ENCODE measurements around the gene EXPH5. TPM values are rescaled to one million over a fixed set of nuclear protein-coding genes. Genes with fewer than 3 reads are reported as not detected.

Gene EXPH5
- total and polyA plus RNA-seq, 2 donors (not counting 1 experiment from before 2014, with no cell fraction given): 0.12 to 0.37 TPM

DNA sequence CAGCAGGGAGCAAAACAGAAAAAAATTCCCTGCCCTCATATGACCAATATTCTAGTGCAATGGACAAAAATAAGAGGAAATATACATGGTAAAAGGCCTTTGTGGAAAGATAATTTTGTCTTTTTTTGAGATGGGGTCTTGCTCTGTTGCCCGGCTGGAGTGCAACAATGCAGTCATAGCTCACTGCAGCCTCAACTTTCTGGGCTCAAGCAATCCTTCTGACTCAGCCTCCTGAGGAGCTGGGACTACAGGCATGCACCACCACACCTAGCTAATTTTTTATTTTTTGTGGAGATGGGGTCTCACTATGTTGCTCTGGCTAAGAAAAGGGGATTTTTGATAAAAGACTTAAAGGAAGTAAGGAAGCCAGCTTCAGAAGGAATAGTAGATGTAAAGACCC, 45.6 kb upstream of the EXPH5 start:
- Mint-ChIP-seq H3K27ac (no peak overlapping the region), H3K4me1 (no peaks in the 10 kb centered on the region), H3K27me3 (peaks cover 32% of the 10 kb centered on the region), H3K4me3 (no peak overlapping the region), H3K9me3 (ENCODE audit: insufficient read depth) (no peaks in the 10 kb centered on the region)
- Histone ChIP-seq H2AFZ (ENCODE audit: insufficient read depth, low read depth, low read length, poor library complexity, severe bottlenecking) (no peak overlapping the region), H3K4me2 (replicated peaks; ENCODE audit: low read depth, low read length, poor library complexity, severe bottlenecking) (no peak overlapping the region), H3K36me3 (replicated peaks in 1 of 2; ENCODE audit: control extremely low read depth in 1 of 2, control insufficient read depth in 1 of 2, extremely low read depth in 1 of 2, insufficient read depth in 2 of 2, low read length in 1 of 2) (no peaks in the 10 kb centered on the region), H3K27me3 (replicated peaks in 1 of 4; ENCODE audit: control extremely low read depth in 1 of 4, control insufficient read depth in 3 of 4, insufficient read depth in 4 of 4, low read length in 3 of 4) (peaks cover 0 to 12% (median 5%) of the 10 kb centered on the region in 4 experiments), H3K79me2 (ENCODE audit: control insufficient read depth, insufficient read depth, low read length) (no peaks in the 10 kb centered on the region), H4K20me1 (ENCODE audit: control insufficient read depth, insufficient read depth, low read length, poor library complexity, severe bottlenecking) (no peaks in the 10 kb centered on the region), H3K27ac (ENCODE audit: low read length in 2 of 2) (no peak overlapping the region), H3K4me1 (ENCODE audit: control insufficient read depth in 2 of 2, insufficient read depth in 2 of 2, low read length in 2 of 2) (no peaks in the 10 kb centered on the region), H3K9me3 (ENCODE audit: control extremely low read depth in 1 of 3, control insufficient read depth in 2 of 3, insufficient read depth in 1 of 3, low read length in 2 of 3) (no peaks in the 10 kb centered on the region), H3K4me3 (ENCODE audit: control extremely low read depth in 1 of 5, extremely low read depth in 1 of 5, insufficient read depth in 1 of 5, low read depth in 2 of 5, low read length in 4 of 5) (no peak overlapping the region), H3K9ac (ENCODE audit: low read length) (no peak overlapping the region)
- POLR2A ChIA-PET: no interaction called here
- DNase-seq (no peak), ATAC-seq (ENCODE audit: low read depth) (no peak)
- TF ChIP-seq CTCF (IDR thresholded peaks at IDR 0.05) (no peak), EZH2 (IDR thresholded peaks at IDR 0.05; ENCODE audit: borderline replicate concordance, insufficient read depth, low read depth, low read length, poor library complexity, severe bottlenecking) (no peak)
- no CpG with 5 or more reads among the region's 1 CpG for WGBS (ENCODE audit: insufficient coverage)
- intact Hi-C loops (cut with micrococcal nuclease): no loop called here
- CTCF ChIA-PET: no interaction called here

GRCh38 chr11:108636222-108636621, 42.7 kb upstream of the EXPH5 start:
- Histone ChIP-seq H3K4me1 (ENCODE audit: control insufficient read depth in 2 of 2, insufficient read depth in 2 of 2, low read length in 2 of 2) (no peaks in the 10 kb centered on the region), H3K9me3 (ENCODE audit: control extremely low read depth in 1 of 3, control insufficient read depth in 2 of 3, insufficient read depth in 1 of 3, low read length in 2 of 3) (peaks cover 0 to 6% (median 0%) of the 10 kb centered on the region in 3 donors), H3K9ac (ENCODE audit: low read length) (no peak overlapping the region), H3K27me3 (replicated peaks in 1 of 4; ENCODE audit: control extremely low read depth in 1 of 4, control insufficient read depth in 3 of 4, insufficient read depth in 4 of 4, low read length in 3 of 4) (peaks cover 0 to 11% (median 5%) of the 10 kb centered on the region in 4 experiments), H3K4me3 (ENCODE audit: control extremely low read depth in 1 of 5, extremely low read depth in 1 of 5, insufficient read depth in 1 of 5, low read depth in 2 of 5, low read length in 4 of 5) (no peak overlapping the region), H3K36me3 (replicated peaks in 1 of 2; ENCODE audit: control extremely low read depth in 1 of 2, control insufficient read depth in 1 of 2, extremely low read depth in 1 of 2, insufficient read depth in 2 of 2, low read length in 1 of 2) (no peaks in the 10 kb centered on the region), H3K4me2 (replicated peaks; ENCODE audit: low read depth, low read length, poor library complexity, severe bottlenecking) (no peak overlapping the region), H3K27ac (ENCODE audit: low read length in 2 of 2) (no peak overlapping the region), H3K79me2 (ENCODE audit: control insufficient read depth, insufficient read depth, low read length) (no peaks in the 10 kb centered on the region), H2AFZ (ENCODE audit: insufficient read depth, low read depth, low read length, poor library complexity, severe bottlenecking) (no peak overlapping the region), H4K20me1 (ENCODE audit: control insufficient read depth, insufficient read depth, low read length, poor library complexity, severe bottlenecking) (no peaks in the 10 kb centered on the region)
- Mint-ChIP-seq H3K4me3 (no peak overlapping the region), H3K27me3 (peaks cover 45% of the 10 kb centered on the region), H3K4me1 (no peaks in the 10 kb centered on the region), H3K9me3 (ENCODE audit: insufficient read depth) (no peaks in the 10 kb centered on the region), H3K27ac (no peak overlapping the region)
- intact Hi-C loops (cut with micrococcal nuclease): no loop called here
- ChIA-PET POLR2A (no interaction called here), CTCF (interaction anchor here (1.5 kb wide), 1 partner anchor 10 kb away, joined by 3 read pairs; no protein-coding TSS in a partner anchor)
- TF ChIP-seq EZH2 (IDR thresholded peaks at IDR 0.05; ENCODE audit: borderline replicate concordance, insufficient read depth, low read depth, low read length, poor library complexity, severe bottlenecking) (no peak), CTCF (IDR thresholded peaks at IDR 0.05) (no peak)
- no peak for DNase-seq
- WGBS (ENCODE audit: insufficient coverage): 100% methylated on average over 2 of the region's 2 CpGs
- no peak for ATAC-seq (ENCODE audit: low read depth)
